Measurements from ENCODE around the gene LRCH3. TPM values are rescaled to one million over a fixed set of nuclear protein-coding genes. Genes with fewer than 3 reads are reported as not detected.

Gene LRCH3
- total and polyA plus RNA-seq, 9 of the 15 experiments (the other 6 are each of a cell fraction or from before 2014, with no cell fraction given), result 4.6 to 75.3 (median 30.3) TPM

DNA sequence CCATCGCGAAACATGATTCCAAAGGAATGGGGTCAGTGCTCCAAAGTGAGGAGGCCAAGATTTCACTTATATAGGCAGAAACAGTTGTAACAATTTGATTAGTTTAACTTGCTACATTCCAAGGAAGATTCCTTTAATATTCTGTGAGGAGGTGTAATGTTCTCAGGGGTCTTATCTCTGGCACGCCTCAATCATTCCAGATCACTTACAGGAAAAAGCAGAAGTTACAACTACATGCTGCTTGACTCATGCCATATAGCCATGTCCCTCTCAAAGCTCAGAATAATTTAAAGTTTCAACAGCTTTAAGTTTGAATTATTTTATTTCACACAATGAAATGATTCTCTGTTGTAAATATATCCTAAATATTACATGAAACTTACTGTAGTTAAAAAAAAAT lies 44.8 kb upstream of the LRCH3 start (continued):
- TF ChIP-seq SMARCC2 (IDR thresholded peaks at IDR 0.05; ENCODE audit: low read depth) (0 out of 2 replicates have a peak, but pooled peaks have one; percentile 23), LARP7 (IDR thresholded peaks at IDR 0.05) (no peak), ZNF639 (CRISPR knock-in tag; conservative IDR thresholded peaks at IDR 0.05 in 1 of 2, IDR thresholded peaks at IDR 0.05 in 1 of 2) (no peak), HNRNPLL (IDR thresholded peaks at IDR 0.05; ENCODE audit: low read depth, low read length, poor library complexity, severe bottlenecking) (no peak), BHLHE40 (IDR thresholded peaks at IDR 0.05; ENCODE audit: low read length) (peak; percentile 76), PTBP1 (IDR thresholded peaks at IDR 0.05; ENCODE audit: low read depth, low read length) (no peak), NFE2L1 (tag; IDR thresholded peaks at IDR 0.05; ENCODE audit: borderline replicate concordance, low read depth) (no peak), ATF7 (IDR thresholded peaks at IDR 0.05) (0 out of 2 replicates have a peak, but pooled peaks have one; percentile 11), NBN (IDR thresholded peaks at IDR 0.05; ENCODE audit: low read depth) (no peak), ZBTB12 (CRISPR knock-in tag; IDR thresholded peaks at IDR 0.05) (no peak), ARID2 (IDR thresholded peaks at IDR 0.05) (no peak), KAT2B (IDR thresholded peaks at IDR 0.05; ENCODE audit: low read depth, low read length) (no peak), GATA2 (CRISPR knock-in tag; IDR thresholded peaks at IDR 0.05) (0 out of 2 replicates have a peak, but pooled peaks have one; percentile 14), MIER1 (IDR thresholded peaks at IDR 0.05; ENCODE audit: low read depth) (no peak), KLF10 (CRISPR knock-in tag; IDR thresholded peaks at IDR 0.05) (no peak), U2AF2 (optimal IDR thresholded peaks at IDR 0.05; ENCODE audit: low read depth, low read length) (no peak), FUS (optimal IDR thresholded peaks at IDR 0.05; ENCODE audit: low read depth, low read length) (no peak), ETV5 (CRISPR knock-in tag; IDR thresholded peaks at IDR 0.05; ENCODE audit: low read depth) (no peak)
- TF ChIP-seq, protein P1, sequence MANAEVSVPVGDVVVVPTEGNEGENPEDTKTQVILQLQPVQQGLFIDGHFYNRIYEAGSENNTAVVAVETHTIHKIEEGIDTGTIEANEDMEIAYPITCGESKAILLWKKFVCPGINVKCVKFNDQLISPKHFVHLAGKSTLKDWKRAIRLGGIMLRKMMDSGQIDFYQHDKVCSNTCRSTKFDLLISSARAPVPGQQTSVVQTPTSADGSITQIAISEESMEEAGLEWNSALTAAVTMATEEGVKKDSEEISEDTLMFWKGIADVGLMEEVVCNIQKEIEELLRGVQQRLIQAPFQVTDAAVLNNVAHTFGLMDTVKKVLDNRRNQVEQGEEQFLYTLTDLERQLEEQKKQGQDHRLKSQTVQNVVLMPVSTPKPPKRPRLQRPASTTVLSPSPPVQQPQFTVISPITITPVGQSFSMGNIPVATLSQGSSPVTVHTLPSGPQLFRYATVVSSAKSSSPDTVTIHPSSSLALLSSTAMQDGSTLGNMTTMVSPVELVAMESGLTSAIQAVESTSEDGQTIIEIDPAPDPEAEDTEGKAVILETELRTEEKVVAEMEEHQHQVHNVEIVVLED (CRISPR knock-in tag; IDR thresholded peaks at IDR 0.05), result no peak
- TF ChIP-seq, protein P2, sequence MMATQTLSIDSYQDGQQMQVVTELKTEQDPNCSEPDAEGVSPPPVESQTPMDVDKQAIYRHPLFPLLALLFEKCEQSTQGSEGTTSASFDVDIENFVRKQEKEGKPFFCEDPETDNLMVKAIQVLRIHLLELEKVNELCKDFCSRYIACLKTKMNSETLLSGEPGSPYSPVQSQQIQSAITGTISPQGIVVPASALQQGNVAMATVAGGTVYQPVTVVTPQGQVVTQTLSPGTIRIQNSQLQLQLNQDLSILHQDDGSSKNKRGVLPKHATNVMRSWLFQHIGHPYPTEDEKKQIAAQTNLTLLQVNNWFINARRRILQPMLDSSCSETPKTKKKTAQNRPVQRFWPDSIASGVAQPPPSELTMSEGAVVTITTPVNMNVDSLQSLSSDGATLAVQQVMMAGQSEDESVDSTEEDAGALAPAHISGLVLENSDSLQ (IDR thresholded peaks at IDR 0.05), result peak; percentile 45; the same call in 1 of the 2 replicates
- TF ChIP-seq, protein P3, sequence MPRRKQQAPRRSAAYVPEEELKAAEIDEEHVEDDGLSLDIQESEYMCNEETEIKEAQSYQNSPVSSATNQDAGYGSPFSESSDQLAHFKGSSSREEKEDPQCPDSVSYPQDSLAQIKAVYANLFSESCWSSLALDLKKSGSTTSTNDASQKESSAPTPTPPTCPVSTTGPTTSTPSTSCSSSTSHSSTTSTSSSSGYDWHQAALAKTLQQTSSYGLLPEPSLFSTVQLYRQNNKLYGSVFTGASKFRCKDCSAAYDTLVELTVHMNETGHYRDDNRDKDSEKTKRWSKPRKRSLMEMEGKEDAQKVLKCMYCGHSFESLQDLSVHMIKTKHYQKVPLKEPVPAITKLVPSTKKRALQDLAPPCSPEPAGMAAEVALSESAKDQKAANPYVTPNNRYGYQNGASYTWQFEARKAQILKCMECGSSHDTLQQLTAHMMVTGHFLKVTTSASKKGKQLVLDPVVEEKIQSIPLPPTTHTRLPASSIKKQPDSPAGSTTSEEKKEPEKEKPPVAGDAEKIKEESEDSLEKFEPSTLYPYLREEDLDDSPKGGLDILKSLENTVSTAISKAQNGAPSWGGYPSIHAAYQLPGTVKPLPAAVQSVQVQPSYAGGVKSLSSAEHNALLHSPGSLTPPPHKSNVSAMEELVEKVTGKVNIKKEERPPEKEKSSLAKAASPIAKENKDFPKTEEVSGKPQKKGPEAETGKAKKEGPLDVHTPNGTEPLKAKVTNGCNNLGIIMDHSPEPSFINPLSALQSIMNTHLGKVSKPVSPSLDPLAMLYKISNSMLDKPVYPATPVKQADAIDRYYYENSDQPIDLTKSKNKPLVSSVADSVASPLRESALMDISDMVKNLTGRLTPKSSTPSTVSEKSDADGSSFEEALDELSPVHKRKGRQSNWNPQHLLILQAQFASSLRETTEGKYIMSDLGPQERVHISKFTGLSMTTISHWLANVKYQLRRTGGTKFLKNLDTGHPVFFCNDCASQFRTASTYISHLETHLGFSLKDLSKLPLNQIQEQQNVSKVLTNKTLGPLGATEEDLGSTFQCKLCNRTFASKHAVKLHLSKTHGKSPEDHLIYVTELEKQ (CRISPR knock-in tag; IDR thresholded peaks at IDR 0.05), result 0 out of 2 replicates have a peak, but pooled peaks have one; percentile 35
